Kidney (tissue), 14 donors: ENCODE results near the gene TLR10. TPM values are rescaled to one million over a fixed set of nuclear protein-coding genes. Genes with fewer than 3 reads are reported as not detected.

Experiments used
- DNase-seq, 5 donors: peaks; one replicate each; pipeline ENCODE4 v3.0.0-alpha.2; 2013 to 2020
- FAIRE-seq: peaks from 2 replicates; lab custom pipeline; 2012; peaks lifted over from hg19 to GRCh38; lab: Jason Lieb, UNC
- H3K27ac ChIP-seq, 2 donors: one replicate each; pipeline ENCODE4 v1.7.0; 2013; ENCODE audit warnings: low read depth in 2 of 2, low read length in 2 of 2, inconsistent platforms in 1 of 2
- H3K27me3 ChIP-seq: one replicate; pipeline ENCODE4 v1.7.1; 2013; ENCODE audit warnings: low read length, inconsistent platforms; ENCODE audit not compliant: control insufficient read depth, insufficient read depth
- H3K36me3 ChIP-seq, 3 donors: one replicate each; pipeline versions ENCODE4 v1.7.0 to v1.7.1; 2013; ENCODE audit warnings: low read length in 3 of 3, control low read depth in 1 of 3, inconsistent platforms in 1 of 3; ENCODE audit not compliant: insufficient read depth in 3 of 3, control insufficient read depth in 2 of 3
- H3K4me1 ChIP-seq, 3 donors: one replicate each; pipeline versions ENCODE4 v1.7.0 to v1.7.1; 2013; ENCODE audit warnings: low read length in 3 of 3, inconsistent platforms in 1 of 3, low read depth in 1 of 3; ENCODE audit not compliant: control insufficient read depth in 2 of 3, insufficient read depth in 2 of 3
- H3K4me3 ChIP-seq, 3 donors: one replicate each; pipeline versions ENCODE4 v1.7.0 to v1.8.1; 2013; ENCODE audit warnings: low read length in 3 of 3, control low read depth in 1 of 3, inconsistent platforms in 1 of 3
- H3K9ac ChIP-seq, 3 donors: one replicate each; pipeline versions ENCODE4 v1.7.0 to v1.7.1; 2013; ENCODE audit warnings: low read length in 3 of 3, control low read depth in 1 of 3, inconsistent platforms in 1 of 3
- H3K9me3 ChIP-seq, 3 donors: one replicate each; pipeline versions ENCODE4 v1.7.0 to v1.7.1; 2013; ENCODE audit warnings: low read length in 3 of 3, control low read depth in 1 of 3, inconsistent platforms in 1 of 3; ENCODE audit not compliant: control insufficient read depth in 2 of 3, insufficient read depth in 1 of 3
- CTCF ChIP-seq: IDR thresholded peaks from 3 replicates; pipeline ENCODE4 v1.5.1; 2012; ENCODE audit warnings: mild to moderate bottlenecking, moderate library complexity, borderline replicate concordance; ENCODE audit not compliant: insufficient read depth; ENCODE audit errors: extremely low read depth
- intact Hi-C: fragments of 100-400 bp; cut with DNase I; formaldehyde crosslinking; loops from one replicate; pipeline ENCODE4 v1.11.1; 2022
- polyA plus RNA-seq: library from polyadenylated mRNA; stranded (reverse); fragments of 350-450 nt; fragmentation: Illumina TruSeq; extraction: RNeasy Lipid Tissue Mini Kit (QIAGEN cat#74804); gene quantifications from one replicate; pipeline ENCODE4 v1.2.3, GENCODE V29; 2014; ENCODE audit warnings: low read depth, low replicate concordance; ENCODE audit not compliant: insufficient read depth
- total RNA-seq: library from RNA; stranded (reverse); fragmentation: NEBNext Ultra II Directional; extraction: Animal tissue kit (Norgen Biotek cat#: 25700); gene quantifications from one replicate; pipeline ENCODE4 v1.2.1, GENCODE V29; 2021
- donor health status: control.
- donor health status: control.
- donor health status: control.
- donor health status: control.
- donor health status: control.
- donor health status: DM: yes; HTN: yes; CAD: no.
- donor health status: Normal renal cell carcinoma (clear cell type).

Gene TLR10
- total and polyA plus RNA-seq, 2 donors from 2014 or later: 0.11 to 2.0 TPM

GRCh38 chr4:38738940-38739803 lies 43.6 kb downstream of the TLR10 start:
- Histone ChIP-seq H3K27ac (no peak overlapping the region), H3K27me3 (no peaks in the 10 kb centered on the region), H3K9ac (no peak overlapping the region), H3K36me3 (no peaks in the 10 kb centered on the region), H3K4me3 (no peak overlapping the region), H3K9me3 (no peaks in the 10 kb centered on the region), H3K4me1 (no peaks in the 10 kb centered on the region)
- intact Hi-C loops: no loop called here
- FAIRE-seq: no peak
- no peak for DNase-seq
- TF ChIP-seq CTCF: no peak

GRCh38 chr4:38735870-38736269 lies 46.9 kb downstream of the TLR10 start:
- Histone ChIP-seq H3K4me1 (no peaks in the 10 kb centered on the region), H3K9me3 (no peaks in the 10 kb centered on the region), H3K9ac (no peak overlapping the region), H3K36me3 (no peaks in the 10 kb centered on the region), H3K27ac (no peak overlapping the region), H3K4me3 (no peak overlapping the region), H3K27me3 (no peaks in the 10 kb centered on the region)
- no peak for TF ChIP-seq CTCF
- FAIRE-seq (no peak), DNase-seq (no peak)
- intact Hi-C loops: no loop called here

GRCh38 chr4:38734911-38735310 lies 47.9 kb downstream of the TLR10 start:
- H3K9me3 ChIP-seq: no peaks in the 10 kb centered on the region
- FAIRE-seq (no peak), DNase-seq (no peak)
- no peak overlapping the region for H3K4me3 ChIP-seq
- no peak overlapping the region for H3K27ac ChIP-seq
- H3K9ac ChIP-seq: no peak overlapping the region
- intact Hi-C loops: no loop called here
- H3K36me3 ChIP-seq: no peaks in the 10 kb centered on the region
- TF ChIP-seq CTCF: no peak
- H3K27me3 ChIP-seq: no peaks in the 10 kb centered on the region
- H3K4me1 ChIP-seq: no peaks in the 10 kb centered on the region

GRCh38 chr4:38734446-38734845 lies 48.3 kb downstream of the TLR10 start:
- no peak overlapping the region for H3K9ac ChIP-seq
- intact Hi-C loops: no loop called here
- DNase-seq (no peak), FAIRE-seq (no peak)
- H3K27me3 ChIP-seq: no peaks in the 10 kb centered on the region
- H3K27ac ChIP-seq: no peak overlapping the region
- TF ChIP-seq CTCF: no peak
- no peaks in the 10 kb centered on the region for H3K4me1 ChIP-seq
- H3K4me3 ChIP-seq: no peak overlapping the region
- H3K9me3 ChIP-seq: no peaks in the 10 kb centered on the region
- H3K36me3 ChIP-seq: no peaks in the 10 kb centered on the region
